PC-9 (cell line): ENCODE data around the gene COPZ2.

Experiments
- CTCF ChIP-seq: fragments of 200-600 bp; sonication (generic); conservative IDR thresholded peaks from 2 replicates; pipeline ENCODE4 v1.6.1; 2017; ENCODE audit warnings: mixed run types, antibody characterized with exemption, mild to moderate bottlenecking, moderate library complexity
- EZH2 ChIP-seq: fragments of 200-600 bp; sonication (generic); IDR thresholded peaks from 2 replicates; pipeline ENCODE4 v1.8.0; 2017; ENCODE audit warnings: antibody characterized with exemption, low read depth

- TF ChIP-seq CTCF: no peak
- no peak for TF ChIP-seq EZH2
Observed at GRCh38 chr17:48055531-48056245, 18.1 kb upstream of the COPZ2 start.
